Suprapubic skin (tissue), 4 donors: ENCODE measurements around the gene RICTOR. TPM values are rescaled to one million over a fixed set of nuclear protein-coding genes. Genes with fewer than 3 reads are reported as not detected.

Experiments used
- DNase-seq, 2 donors: peaks; one replicate each; pipeline ENCODE4 v3.0.0-alpha.2; 2019; ENCODE audit warnings: low spot score in 2 of 2
- H3K27ac ChIP-seq: fragments of 200-600 bp; sonication (generic); one replicate; pipeline ENCODE4 v1.5.1; 2019
- H3K27me3 ChIP-seq: fragments of 200-600 bp; sonication (generic); one replicate; pipeline ENCODE4 v1.5.1; 2019
- H3K36me3 ChIP-seq: fragments of 200-600 bp; sonication (generic); one replicate; pipeline ENCODE4 v1.5.1; 2019
- H3K4me1 ChIP-seq: fragments of 200-600 bp; sonication (generic); one replicate; pipeline ENCODE4 v1.5.1; 2019
- H3K4me3 ChIP-seq: fragments of 200-600 bp; sonication (generic); one replicate; pipeline ENCODE4 v1.5.1; 2019; ENCODE audit warnings: mild to moderate bottlenecking
- H3K9me3 ChIP-seq: fragments of 200-600 bp; sonication (generic); one replicate; pipeline ENCODE4 v1.5.1; 2019
- CTCF ChIP-seq, 2 donors: fragments of 200-600 bp in 1 of 2; fragments of 450-650 bp in 1 of 2; sonication (generic) in 1 of 2; IDR thresholded peaks; one replicate each; pipeline ENCODE4 v1.5.1; 2016 to 2019; ENCODE audit warnings: antibody characterized with exemption in 2 of 2, mild to moderate bottlenecking in 1 of 2, moderate library complexity in 1 of 2
- EP300 ChIP-seq: sonication (generic); formaldehyde crosslinking; IDR thresholded peaks from one replicate; pipeline ENCODE4 v1.6.1; 2017; ENCODE audit warnings: antibody characterized with exemption
- POLR2A ChIP-seq, 2 donors: fragments of 450-650 bp; IDR thresholded peaks; one replicate each; pipeline ENCODE4 v1.6.1; 2017; ENCODE audit warnings: antibody characterized with exemption in 2 of 2, mild to moderate bottlenecking in 2 of 2, moderate library complexity in 2 of 2
- POLR2AphosphoS5 ChIP-seq, 3 donors: sonication (generic); formaldehyde crosslinking; IDR thresholded peaks; one replicate each; pipeline ENCODE4 v1.6.1; 2017; ENCODE audit warnings: antibody characterized with exemption in 3 of 3
- WGBS: methylation state at CpG from one replicate; pipeline ENCODE4 v1.1.5; 2018; 5-methylcytosine and 5-hydroxymethylcytosine counted together
- total RNA-seq, 4 donors: library from RNA; depleted of rRNA; stranded (reverse); fragments of >200 nt; gene quantifications; one replicate each; pipeline ENCODE4 v1.1.0, GENCODE V29; 2016

The RICTOR gene
- total RNA-seq, 4 donors from 2014 or later = 24.9 to 92.6 (median 28.7) TPM

DNA sequence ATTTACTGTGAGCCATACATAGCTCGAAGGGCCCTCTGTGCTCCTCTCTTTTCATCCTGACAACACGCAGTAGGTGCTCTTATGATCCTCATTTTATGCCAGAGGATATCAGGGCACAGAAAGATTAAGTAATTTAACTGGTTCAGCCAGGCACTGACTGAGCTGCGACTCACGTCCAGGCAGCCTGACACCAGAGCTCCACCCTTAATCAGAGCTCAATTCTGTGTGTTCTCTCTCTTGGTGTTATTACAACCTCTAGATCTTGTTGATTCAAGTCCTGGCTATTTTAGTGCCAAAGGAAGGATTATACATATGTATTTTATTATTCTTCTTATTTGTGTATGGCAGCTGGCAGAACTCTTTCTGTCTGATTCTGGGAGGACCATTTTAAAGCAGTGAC lies 168.7 kb downstream of the RICTOR start:
- H3K27me3 ChIP-seq = no peaks in the 10 kb centered on the region
- no peak overlapping the region for H3K27ac ChIP-seq
- H3K9me3 ChIP-seq = no peaks in the 10 kb centered on the region
- H3K4me1 ChIP-seq = no peaks in the 10 kb centered on the region
- TF ChIP-seq POLR2A (IDR thresholded peaks at IDR 0.05) = no peak
- TF ChIP-seq CTCF (IDR thresholded peaks at IDR 0.05) = no peak
- TF ChIP-seq EP300 = no peak
- TF ChIP-seq POLR2AphosphoS5 (IDR thresholded peaks at IDR 0.05) = no peak
- DNase-seq = no peak
- H3K4me3 ChIP-seq = no peak overlapping the region
- peaks cover 53% of the 10 kb centered on the region for H3K36me3 ChIP-seq
- 59% methylated on average over 4 of the region's 4 CpGs for WGBS

GRCh38 chr5:38899936-38900335 lies 174.3 kb downstream of the RICTOR start:
- peaks cover 46% of the 10 kb centered on the region for H3K36me3 ChIP-seq
- 77% methylated on average over 5 of the region's 5 CpGs for WGBS

DNA sequence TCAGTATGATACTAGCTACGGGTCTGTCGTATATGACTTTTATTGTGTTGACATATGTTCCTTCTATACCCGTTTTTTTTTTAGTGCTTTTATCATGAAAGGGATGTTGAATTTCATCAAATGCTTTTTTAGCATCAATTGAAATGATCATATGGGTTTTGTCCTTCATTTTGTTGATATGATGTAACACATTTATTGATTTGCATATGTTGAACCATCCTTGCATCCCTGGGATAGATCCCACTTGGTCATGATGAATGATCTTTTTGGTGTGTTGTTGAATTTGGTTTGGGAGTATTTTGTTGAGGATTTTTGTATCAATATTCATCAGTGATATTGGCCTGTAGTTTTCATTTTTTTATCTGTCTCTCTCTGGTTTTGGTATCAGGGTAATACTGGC lies 177.4 kb downstream of the RICTOR start:
- no peak overlapping the region for H3K4me3 ChIP-seq
- no peak overlapping the region for H3K27ac ChIP-seq
- DNase-seq = no peak
- TF ChIP-seq CTCF (IDR thresholded peaks at IDR 0.05) (no peak), EP300 (no peak), POLR2AphosphoS5 (IDR thresholded peaks at IDR 0.05) (no peak), POLR2A (IDR thresholded peaks at IDR 0.05) (no peak)
- H3K36me3 ChIP-seq = peaks cover 20% of the 10 kb centered on the region
- peaks cover 12% of the 10 kb centered on the region for H3K9me3 ChIP-seq
- H3K27me3 ChIP-seq = no peaks in the 10 kb centered on the region
- 94% methylated on average over 3 of the region's 3 CpGs for WGBS
- H3K4me1 ChIP-seq = no peaks in the 10 kb centered on the region

More at GRCh38 chr5:38899936-38900335, 174.3 kb downstream of the RICTOR start:
- Histone ChIP-seq H3K4me3 (no peak overlapping the region), H3K27me3 (no peaks in the 10 kb centered on the region), H3K9me3 (peaks cover 12% of the 10 kb centered on the region), H3K4me1 (no peaks in the 10 kb centered on the region), H3K27ac (no peak overlapping the region)
- no peak for TF ChIP-seq EP300
- no peak for DNase-seq

- no peak for DNase-seq
- Histone ChIP-seq H3K36me3 (peaks cover 15% of the 10 kb centered on the region), H3K27me3 (no peaks in the 10 kb centered on the region), H3K27ac (no peak overlapping the region), H3K9me3 (peaks cover 11% of the 10 kb centered on the region), H3K4me1 (no peaks in the 10 kb centered on the region), H3K4me3 (no peak overlapping the region)
- TF ChIP-seq EP300 (no peak), CTCF (IDR thresholded peaks at IDR 0.05) (no peak), POLR2AphosphoS5 (IDR thresholded peaks at IDR 0.05) (no peak), POLR2A (IDR thresholded peaks at IDR 0.05) (no peak)
- 90% methylated on average over 3 of the region's 3 CpGs for WGBS
Observed at GRCh38 chr5:38892363-38892762, 181.8 kb downstream of the RICTOR start.

GRCh38 chr5:38891563-38891962 lies 182.6 kb downstream of the RICTOR start:
- H3K27me3 ChIP-seq = no peaks in the 10 kb centered on the region
- H3K4me1 ChIP-seq = no peaks in the 10 kb centered on the region
- no peak for TF ChIP-seq POLR2A (IDR thresholded peaks at IDR 0.05)
- TF ChIP-seq CTCF (IDR thresholded peaks at IDR 0.05) = no peak
- no peak for DNase-seq
- WGBS = 100% methylated on average over 3 of the region's 6 CpGs
- peaks cover 8% of the 10 kb centered on the region for H3K9me3 ChIP-seq
- no peak overlapping the region for H3K4me3 ChIP-seq
- peaks cover 16% of the 10 kb centered on the region for H3K36me3 ChIP-seq
- H3K27ac ChIP-seq = no peak overlapping the region

DNA sequence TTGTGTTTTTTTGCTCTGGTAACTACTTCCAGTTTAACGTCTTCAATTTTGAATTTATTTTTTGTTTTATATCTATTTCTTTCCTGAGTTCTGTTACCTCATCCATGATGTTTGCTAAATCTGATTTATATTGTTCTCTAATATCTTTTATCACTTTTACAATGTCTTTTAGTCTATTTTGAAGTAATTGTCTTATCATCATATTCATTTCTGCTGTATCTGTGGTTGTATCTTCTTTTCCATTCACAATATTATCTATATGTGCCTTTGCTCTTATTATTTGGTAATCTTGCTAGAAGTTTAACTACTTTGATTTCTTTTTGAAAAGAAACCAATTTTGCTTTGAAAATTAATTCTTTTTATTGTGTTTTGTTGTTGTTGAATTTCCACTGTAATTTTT lies 184.8 kb downstream of the RICTOR start:
- 93% methylated on average over 1 of the region's 1 CpG for WGBS
- Histone ChIP-seq H3K27me3 (no peaks in the 10 kb centered on the region), H3K4me3 (no peak overlapping the region), H3K4me1 (no peaks in the 10 kb centered on the region), H3K27ac (no peak overlapping the region), H3K36me3 (peaks cover 37% of the 10 kb centered on the region), H3K9me3 (no peaks in the 10 kb centered on the region)
- TF ChIP-seq POLR2AphosphoS5 (IDR thresholded peaks at IDR 0.05) = no peak
- no peak for TF ChIP-seq POLR2A (IDR thresholded peaks at IDR 0.05)
- DNase-seq = no peak
